ENCODE data around the gene MAP2K4. TPM values are rescaled to one million over a fixed set of nuclear protein-coding genes. Genes with fewer than 3 reads are reported as not detected.

MAP2K4 gene
- total RNA-seq, 2 donors from 2014 or later = 49.0 to 54.6 TPM

GRCh38 chr17:12077773-12078172 is 57.1 kb downstream of the MAP2K4 start:
- Mint-ChIP-seq H3K9me3 (no peaks in the 10 kb centered on the region), H3K27me3 (ENCODE audit: insufficient read depth) (no peaks in the 10 kb centered on the region), H3K36me3 (ENCODE audit: low read depth) (peaks cover 51% of the 10 kb centered on the region), H3K4me3 (no peak overlapping the region), H3K27ac (no peak overlapping the region), H3K4me1 (peaks cover 26% of the 10 kb centered on the region)
- no peak for DNase-seq
- H3K36me3 ChIP-seq (ENCODE audit: control insufficient read depth, insufficient read depth, low read length) = peaks cover 73% of the 10 kb centered on the region
- 95% methylated on average over 2 of the region's 2 CpGs; no CpG with 5 or more reads in 1 of the 2 experiments for WGBS, 2 experiments (ENCODE audit: insufficient coverage in 1 of 2, insufficient read length in 1 of 2)
- no peak overlapping the region for H3K4me3 ChIP-seq (ENCODE audit: low read length)
- no peak for TF ChIP-seq CTCF (conservative IDR thresholded peaks at IDR 0.05)
- H3K27me3 ChIP-seq (ENCODE audit: control insufficient read depth, insufficient read depth, low read length, poor library complexity, severe bottlenecking) = no peaks in the 10 kb centered on the region
- H3K27ac ChIP-seq (ENCODE audit: low read depth, low read length) = no peak overlapping the region
- no peak overlapping the region for H3K9ac ChIP-seq (ENCODE audit: extremely low read depth, low read length, poor library complexity, severe bottlenecking)
- no peaks in the 10 kb centered on the region for H3K4me1 ChIP-seq (ENCODE audit: control insufficient read depth, insufficient read depth, low read length)
- peaks cover 20% of the 10 kb centered on the region for H3K9me3 ChIP-seq (ENCODE audit: control insufficient read depth, low read length)

- no peaks in the 10 kb centered on the region for H3K9me3 Mint-ChIP-seq
- no peak overlapping the region for H3K4me3 Mint-ChIP-seq
- Histone ChIP-seq H3K9me3 (ENCODE audit: control insufficient read depth, low read length) (peaks cover 13% of the 10 kb centered on the region), H3K36me3 (ENCODE audit: control insufficient read depth, insufficient read depth, low read length) (peaks cover 76% of the 10 kb centered on the region), H3K4me3 (ENCODE audit: low read length) (no peak overlapping the region), H3K4me1 (ENCODE audit: control insufficient read depth, insufficient read depth, low read length) (no peaks in the 10 kb centered on the region), H3K27me3 (ENCODE audit: control insufficient read depth, insufficient read depth, low read length, poor library complexity, severe bottlenecking) (no peaks in the 10 kb centered on the region), H3K9ac (ENCODE audit: extremely low read depth, low read length, poor library complexity, severe bottlenecking) (no peak overlapping the region), H3K27ac (ENCODE audit: low read depth, low read length) (no peak overlapping the region)
- WGBS, 2 experiments (ENCODE audit: insufficient coverage in 1 of 2, insufficient read length in 1 of 2) = 89 to 95% methylated on average over 2 of the region's 2 CpGs
- peaks cover 26% of the 10 kb centered on the region for H3K4me1 Mint-ChIP-seq
- H3K27ac Mint-ChIP-seq = no peak overlapping the region
- H3K36me3 Mint-ChIP-seq (ENCODE audit: low read depth) = peaks cover 50% of the 10 kb centered on the region
- DNase-seq = no peak
- no peaks in the 10 kb centered on the region for H3K27me3 Mint-ChIP-seq (ENCODE audit: insufficient read depth)
- no peak for TF ChIP-seq CTCF (conservative IDR thresholded peaks at IDR 0.05)
Observed at GRCh38 chr17:12078791-12079190, 58.1 kb downstream of the MAP2K4 start.

- Mint-ChIP-seq H3K27me3 (ENCODE audit: insufficient read depth) (no peaks in the 10 kb centered on the region), H3K27ac (peak overlapping the region; percentile 79), H3K4me3 (no peak overlapping the region), H3K9me3 (no peaks in the 10 kb centered on the region), H3K4me1 (peaks cover 12% of the 10 kb centered on the region), H3K36me3 (ENCODE audit: low read depth) (peaks cover 62% of the 10 kb centered on the region)
- H3K27me3 ChIP-seq (ENCODE audit: control insufficient read depth, insufficient read depth, low read length, poor library complexity, severe bottlenecking) = no peaks in the 10 kb centered on the region
- DNase-seq = no peak
- H3K4me1 ChIP-seq (ENCODE audit: control insufficient read depth, insufficient read depth, low read length) = no peaks in the 10 kb centered on the region
- TF ChIP-seq CTCF (conservative IDR thresholded peaks at IDR 0.05) = no peak
- H3K9me3 ChIP-seq (ENCODE audit: control insufficient read depth, low read length) = peaks cover 13% of the 10 kb centered on the region
- no peak overlapping the region for H3K9ac ChIP-seq (ENCODE audit: extremely low read depth, low read length, poor library complexity, severe bottlenecking)
- H3K36me3 ChIP-seq (ENCODE audit: control insufficient read depth, insufficient read depth, low read length) = peaks cover 69% of the 10 kb centered on the region
- WGBS, 2 experiments (ENCODE audit: insufficient coverage in 1 of 2, insufficient read length in 1 of 2) = 96 to 100% methylated on average over 6 to 8 of the region's 8 CpGs
- no peak overlapping the region for H3K27ac ChIP-seq (ENCODE audit: low read depth, low read length)
- no peak overlapping the region for H3K4me3 ChIP-seq (ENCODE audit: low read length)
Observed at GRCh38 chr17:12081720-12082119, 61.0 kb downstream of the MAP2K4 start.
